ENCODE measurements around the gene THAP4.

THAP4 gene

DNA sequence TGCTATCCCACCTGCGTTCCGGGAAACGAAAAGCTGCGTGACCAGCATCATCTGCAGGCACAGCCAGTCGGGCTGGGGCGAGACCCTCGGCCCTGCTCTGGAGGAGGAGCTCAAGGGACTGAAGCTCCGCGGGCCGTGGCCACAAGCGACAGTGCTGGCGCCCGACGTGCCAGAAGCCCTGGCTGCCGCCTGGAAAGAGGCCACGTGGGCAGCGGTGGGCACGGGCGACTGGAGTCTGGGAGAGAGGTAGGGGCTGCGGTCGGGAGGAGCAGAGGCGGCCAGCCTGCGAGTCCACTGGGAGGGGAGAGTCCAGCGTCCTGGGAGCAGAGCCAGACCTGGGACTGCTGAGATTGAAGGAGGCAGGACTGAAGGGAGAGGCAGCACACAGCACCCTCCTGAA lies 40.4 kb upstream of the THAP4 start:
- TF ChIP-seq, protein P1, sequence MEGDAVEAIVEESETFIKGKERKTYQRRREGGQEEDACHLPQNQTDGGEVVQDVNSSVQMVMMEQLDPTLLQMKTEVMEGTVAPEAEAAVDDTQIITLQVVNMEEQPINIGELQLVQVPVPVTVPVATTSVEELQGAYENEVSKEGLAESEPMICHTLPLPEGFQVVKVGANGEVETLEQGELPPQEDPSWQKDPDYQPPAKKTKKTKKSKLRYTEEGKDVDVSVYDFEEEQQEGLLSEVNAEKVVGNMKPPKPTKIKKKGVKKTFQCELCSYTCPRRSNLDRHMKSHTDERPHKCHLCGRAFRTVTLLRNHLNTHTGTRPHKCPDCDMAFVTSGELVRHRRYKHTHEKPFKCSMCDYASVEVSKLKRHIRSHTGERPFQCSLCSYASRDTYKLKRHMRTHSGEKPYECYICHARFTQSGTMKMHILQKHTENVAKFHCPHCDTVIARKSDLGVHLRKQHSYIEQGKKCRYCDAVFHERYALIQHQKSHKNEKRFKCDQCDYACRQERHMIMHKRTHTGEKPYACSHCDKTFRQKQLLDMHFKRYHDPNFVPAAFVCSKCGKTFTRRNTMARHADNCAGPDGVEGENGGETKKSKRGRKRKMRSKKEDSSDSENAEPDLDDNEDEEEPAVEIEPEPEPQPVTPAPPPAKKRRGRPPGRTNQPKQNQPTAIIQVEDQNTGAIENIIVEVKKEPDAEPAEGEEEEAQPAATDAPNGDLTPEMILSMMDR (IDR thresholded peaks at IDR 0.05; ENCODE audit: insufficient read depth, low read depth, low read length, missing control alignments), result no peak
- no peak for DNase-seq (ENCODE audit: low read depth)
- H3K4me3 ChIP-seq (ENCODE audit: low read depth, low read length), result no peak overlapping the region

DNA sequence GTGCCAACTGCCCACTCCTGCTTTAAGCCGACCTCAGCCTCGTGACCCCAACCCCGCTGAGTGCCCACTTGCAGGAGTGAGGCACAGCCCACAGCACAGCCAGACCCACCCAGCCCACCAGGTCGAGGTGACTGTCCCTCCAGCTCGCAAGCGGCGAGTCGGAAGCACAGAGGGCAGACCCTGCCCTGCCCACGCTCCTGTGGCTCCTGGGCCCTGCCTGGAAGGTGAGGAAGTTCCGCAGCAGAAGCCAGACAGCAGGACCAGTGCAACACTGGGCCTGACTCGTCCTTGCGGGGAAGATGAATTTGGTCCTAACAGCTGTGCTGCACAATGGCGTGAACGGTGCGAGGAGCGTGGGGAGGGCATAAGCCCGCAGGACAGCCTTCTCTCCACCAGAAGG lies 39.7 kb upstream of the THAP4 start:
- H3K4me3 ChIP-seq (ENCODE audit: low read depth, low read length), result no peak overlapping the region
- no peak for DNase-seq (ENCODE audit: low read depth)
- TF ChIP-seq, protein P1 (IDR thresholded peaks at IDR 0.05; ENCODE audit: insufficient read depth, low read depth, low read length, missing control alignments), result no peak

DNA sequence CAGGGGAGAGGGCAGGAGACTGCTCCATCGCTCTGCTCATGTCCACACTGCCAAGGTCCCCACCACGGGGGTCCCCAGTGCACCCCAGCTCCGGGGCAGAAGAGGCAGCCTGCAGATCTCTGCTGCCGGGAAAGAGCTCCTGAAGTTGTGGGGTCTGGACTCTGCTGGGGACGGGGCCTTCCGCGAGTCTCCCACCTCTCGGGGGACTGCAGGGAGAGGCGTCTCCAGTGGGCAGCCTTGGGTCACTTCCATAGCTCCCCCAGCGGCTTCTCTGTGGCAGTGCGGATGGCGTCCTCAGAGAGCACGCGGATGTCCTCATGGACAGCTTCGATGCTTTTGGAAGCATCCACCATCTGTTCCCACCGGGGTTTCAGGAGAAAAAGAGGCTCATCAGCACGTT lies 38.9 kb upstream of the THAP4 start:
- DNase-seq (ENCODE audit: low read depth), result no peak
- TF ChIP-seq, protein P1 (IDR thresholded peaks at IDR 0.05; ENCODE audit: insufficient read depth, low read depth, low read length, missing control alignments), result no peak
- H3K4me3 ChIP-seq (ENCODE audit: low read depth, low read length), result no peak overlapping the region

DNA sequence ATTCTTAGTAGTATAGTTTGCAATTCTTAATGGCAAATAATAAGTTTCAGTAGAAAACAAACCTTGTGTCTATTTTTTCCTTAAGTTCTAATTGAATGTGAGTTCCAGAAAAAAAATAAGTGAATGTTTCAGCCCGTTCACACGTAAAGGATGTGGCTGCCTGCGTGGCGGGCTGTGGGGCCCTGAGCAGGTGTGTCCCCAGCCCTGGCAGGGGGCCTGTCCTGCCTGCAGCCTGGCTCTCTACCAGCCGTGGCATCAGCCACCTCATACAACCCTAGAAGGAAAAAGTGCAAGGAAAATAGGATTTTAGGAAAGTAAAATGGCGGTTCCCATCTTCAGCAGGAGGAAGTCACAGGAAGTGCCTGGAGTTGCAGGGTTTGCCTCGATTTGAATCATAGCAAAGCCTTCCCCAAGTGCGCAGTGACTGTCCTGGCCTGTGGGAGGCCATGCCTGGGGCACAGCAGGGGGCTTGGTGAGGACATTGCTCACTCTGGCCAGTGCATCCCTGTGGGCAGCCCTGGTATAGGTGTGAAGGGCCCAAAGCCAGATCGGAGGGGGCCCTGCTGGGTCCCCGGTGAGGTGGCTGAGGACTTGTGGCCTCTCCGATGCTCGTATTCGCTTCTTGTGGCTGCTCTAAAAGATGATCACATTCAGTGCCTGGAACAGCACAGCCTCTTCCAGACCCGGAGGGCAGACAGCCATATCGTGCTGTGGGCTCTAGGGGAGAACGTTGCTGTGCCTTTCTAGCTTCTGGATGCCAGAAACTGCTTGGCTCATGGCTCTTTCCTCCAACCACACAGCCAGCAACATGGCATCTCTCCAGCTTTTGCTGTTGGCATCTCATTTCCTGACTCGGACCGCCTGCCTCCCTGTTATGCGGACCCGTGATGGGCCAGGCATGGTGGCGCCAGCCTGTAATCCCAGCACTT lies 37.1 kb upstream of the THAP4 start:
- DNase-seq (ENCODE audit: low read depth), result no peak
- TF ChIP-seq, protein P1 (IDR thresholded peaks at IDR 0.05; ENCODE audit: insufficient read depth, low read depth, low read length, missing control alignments), result no peak

DNA sequence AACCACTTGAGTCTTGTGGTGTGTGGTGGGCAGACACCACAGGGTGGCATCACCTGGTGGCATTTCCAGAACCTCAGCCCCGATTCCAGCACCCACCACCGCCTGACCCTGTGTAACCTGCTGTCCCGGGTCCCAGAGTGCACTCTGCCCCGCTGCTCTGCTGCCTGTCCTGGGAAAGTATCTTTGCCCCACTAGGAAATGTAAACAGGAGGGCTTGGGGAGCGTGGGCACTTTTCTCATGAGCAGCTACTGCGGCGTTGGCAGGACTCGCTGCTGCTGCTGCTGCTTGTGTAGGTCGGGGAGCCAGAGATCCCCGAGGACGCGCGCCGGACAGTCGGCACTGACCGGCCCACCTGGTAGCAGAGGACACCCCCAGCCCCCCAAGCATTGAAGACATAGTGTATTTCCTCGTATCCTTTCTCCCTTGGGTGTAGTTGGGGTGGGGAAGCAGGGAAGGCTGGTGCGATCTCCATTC lies 36.3 kb upstream of the THAP4 start:
- no peak overlapping the region for H3K4me3 ChIP-seq (ENCODE audit: low read depth, low read length)
- TF ChIP-seq, protein P1 (IDR thresholded peaks at IDR 0.05; ENCODE audit: insufficient read depth, low read depth, low read length, missing control alignments), result no peak
- no peak for DNase-seq (ENCODE audit: low read depth)

More for the DNA sequence above, 37.1 kb upstream of the THAP4 start:
- H3K4me3 ChIP-seq (ENCODE audit: low read depth, low read length), result no peak overlapping the region

DNA sequence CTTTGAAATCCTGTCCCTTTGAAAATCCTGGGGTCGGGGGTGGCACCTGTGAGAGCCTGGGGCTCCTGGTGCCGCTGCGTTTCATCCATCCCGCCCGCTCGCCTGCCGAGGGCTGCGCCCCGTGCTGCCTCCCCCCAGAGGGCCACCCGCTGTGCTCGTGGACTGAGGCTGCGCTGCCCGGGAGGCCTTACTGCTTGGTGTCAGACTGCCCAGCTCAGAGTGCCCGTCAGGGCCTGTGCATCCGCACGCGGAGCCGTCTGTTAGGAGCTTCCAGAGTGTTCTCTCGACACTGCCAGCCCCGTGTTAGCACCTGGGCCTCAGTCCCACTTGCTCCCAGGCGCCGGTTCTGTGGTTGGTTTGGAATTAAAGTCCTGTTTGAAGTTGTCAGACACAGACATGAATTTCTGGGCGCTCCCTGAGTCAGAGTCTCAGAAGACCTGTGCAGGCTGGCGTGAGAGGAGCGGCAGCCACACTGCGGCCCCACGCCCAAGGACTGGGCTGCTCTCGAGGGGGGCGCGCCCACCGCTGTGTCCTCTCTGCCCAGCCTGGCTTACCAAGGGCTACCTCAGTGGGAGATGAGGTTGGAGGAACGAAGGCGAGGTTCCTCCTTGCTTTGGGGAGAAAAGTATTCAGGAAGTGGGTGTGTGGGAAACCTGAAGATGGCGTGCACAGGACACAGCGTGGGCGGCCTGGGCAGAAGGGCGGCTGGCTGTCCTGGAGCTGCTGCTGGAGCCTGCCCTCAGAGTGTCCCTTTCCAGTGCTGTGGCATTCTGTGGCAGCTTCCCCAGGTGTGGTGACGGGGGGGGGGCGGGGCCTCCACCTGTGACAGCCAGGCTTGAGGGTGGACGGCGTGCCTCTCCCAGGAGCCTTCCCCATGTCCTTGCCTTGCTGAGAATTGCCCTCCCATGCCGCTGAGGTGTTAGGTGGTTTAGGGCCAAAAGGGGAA lies 35.6 kb upstream of the THAP4 start:
- DNase-seq (ENCODE audit: low read depth), result no peak
- TF ChIP-seq, protein P1 (IDR thresholded peaks at IDR 0.05; ENCODE audit: insufficient read depth, low read depth, low read length, missing control alignments), result no peak
- no peak overlapping the region for H3K4me3 ChIP-seq (ENCODE audit: low read depth, low read length)

Data from GM12865 (cell line).